GM20000 (cell line): ENCODE results near the gene STX2.
A peak's percentile ranks its signal among the peaks of the same experiment; 100 is the strongest.

Experiments used
- DNase-seq: peaks from one replicate; pipeline ENCODE4 v3.0.0; 2012; ENCODE audit warnings: low spot score
- TF ChIP-seq, protein P1 (sequence below): IDR thresholded peaks from 2 replicates; pipeline ENCODE4 v1.5.1; 2012; ENCODE audit warnings: mild to moderate bottlenecking, control low read depth; ENCODE audit errors: extremely low read depth, missing control alignments

STX2 gene

DNA sequence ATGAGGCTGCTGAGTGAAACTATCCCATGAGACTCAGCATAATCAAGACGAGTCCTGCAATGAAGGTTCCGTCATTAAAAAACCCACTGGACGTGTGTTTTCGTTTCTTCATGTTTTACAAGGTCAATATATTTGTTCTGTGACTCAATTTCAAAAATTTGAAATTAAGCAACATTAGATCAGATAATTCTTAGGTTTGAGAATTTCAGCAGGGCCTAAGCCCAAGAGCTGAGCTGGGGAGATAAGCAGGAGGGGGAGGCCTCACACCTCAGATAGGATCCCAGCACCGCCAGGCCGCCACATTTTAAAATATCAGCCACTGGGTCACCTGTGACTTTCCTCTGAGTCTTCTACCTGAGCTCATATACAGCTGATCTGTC, 13.3 kb downstream of the STX2 start:
- TF ChIP-seq, protein P1, sequence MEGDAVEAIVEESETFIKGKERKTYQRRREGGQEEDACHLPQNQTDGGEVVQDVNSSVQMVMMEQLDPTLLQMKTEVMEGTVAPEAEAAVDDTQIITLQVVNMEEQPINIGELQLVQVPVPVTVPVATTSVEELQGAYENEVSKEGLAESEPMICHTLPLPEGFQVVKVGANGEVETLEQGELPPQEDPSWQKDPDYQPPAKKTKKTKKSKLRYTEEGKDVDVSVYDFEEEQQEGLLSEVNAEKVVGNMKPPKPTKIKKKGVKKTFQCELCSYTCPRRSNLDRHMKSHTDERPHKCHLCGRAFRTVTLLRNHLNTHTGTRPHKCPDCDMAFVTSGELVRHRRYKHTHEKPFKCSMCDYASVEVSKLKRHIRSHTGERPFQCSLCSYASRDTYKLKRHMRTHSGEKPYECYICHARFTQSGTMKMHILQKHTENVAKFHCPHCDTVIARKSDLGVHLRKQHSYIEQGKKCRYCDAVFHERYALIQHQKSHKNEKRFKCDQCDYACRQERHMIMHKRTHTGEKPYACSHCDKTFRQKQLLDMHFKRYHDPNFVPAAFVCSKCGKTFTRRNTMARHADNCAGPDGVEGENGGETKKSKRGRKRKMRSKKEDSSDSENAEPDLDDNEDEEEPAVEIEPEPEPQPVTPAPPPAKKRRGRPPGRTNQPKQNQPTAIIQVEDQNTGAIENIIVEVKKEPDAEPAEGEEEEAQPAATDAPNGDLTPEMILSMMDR: no peak
- no peak for DNase-seq

DNA sequence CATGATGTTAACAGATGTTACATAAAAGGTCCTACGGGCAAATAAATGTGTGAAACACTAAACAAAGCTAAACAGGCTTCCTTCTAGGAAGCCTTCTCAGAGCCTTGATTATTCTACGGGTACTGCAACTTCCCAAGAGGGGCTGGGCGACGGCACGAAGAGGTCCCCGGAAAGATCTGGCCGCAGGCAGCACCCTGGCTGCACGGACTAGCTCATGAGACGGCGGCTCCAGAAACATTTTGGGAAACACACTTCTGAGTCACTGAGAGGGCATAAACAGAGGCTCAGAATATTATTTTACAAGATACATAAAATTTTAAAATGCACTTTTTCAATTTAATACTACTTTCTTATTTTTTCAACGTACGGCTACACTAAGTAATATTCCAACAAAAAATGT, 19.4 kb downstream of the STX2 start:
- TF ChIP-seq, protein P1: no peak
- DNase-seq: no peak

DNA sequence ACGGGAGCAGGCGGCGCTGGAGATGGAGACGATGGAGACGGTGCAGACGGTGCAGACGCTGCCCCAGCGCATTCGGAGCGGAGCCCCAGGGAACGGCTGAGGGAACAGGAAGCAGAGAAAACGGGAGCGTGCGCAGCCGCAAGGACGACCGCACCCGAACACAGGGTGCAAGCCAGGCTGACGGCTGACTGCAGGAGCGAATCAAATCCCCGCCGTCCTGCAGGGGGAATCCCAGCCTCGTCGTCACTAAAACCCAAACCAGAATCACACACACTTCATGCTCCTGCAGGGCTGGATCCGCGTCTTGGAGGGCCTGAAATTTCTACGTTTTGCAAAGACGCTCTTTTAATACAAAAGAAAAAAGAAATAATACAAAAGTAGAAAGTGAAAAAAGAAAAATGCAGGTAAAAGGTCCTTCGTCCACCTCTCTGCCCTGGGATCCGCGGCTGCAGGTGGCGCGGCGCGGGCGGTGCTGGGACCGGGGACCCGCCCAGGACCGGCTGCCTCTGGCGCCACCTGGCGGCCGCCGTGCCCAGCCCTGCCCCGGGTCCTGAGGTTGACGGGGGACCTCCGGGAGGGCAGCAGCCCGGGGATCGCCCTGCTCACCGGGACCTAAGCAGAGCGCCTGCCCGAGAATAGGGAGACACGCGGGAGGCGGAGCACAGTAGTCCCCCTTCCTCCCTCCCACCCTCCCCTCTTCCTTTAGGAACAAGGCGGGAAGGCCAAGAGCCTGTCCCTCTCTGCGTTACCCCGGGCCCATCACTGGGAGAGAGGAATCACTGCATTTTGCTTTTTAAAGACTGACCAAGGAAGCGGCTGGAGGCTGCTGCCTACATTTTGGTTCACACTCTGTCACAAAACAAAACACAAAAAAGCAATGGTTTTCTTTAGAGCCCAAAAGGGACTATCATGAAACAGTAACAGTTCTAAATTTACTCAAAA, 20.1 kb downstream of the STX2 start:
- TF ChIP-seq, protein P1: peak; percentile 98
- DNase-seq: peak; percentile 95

DNA sequence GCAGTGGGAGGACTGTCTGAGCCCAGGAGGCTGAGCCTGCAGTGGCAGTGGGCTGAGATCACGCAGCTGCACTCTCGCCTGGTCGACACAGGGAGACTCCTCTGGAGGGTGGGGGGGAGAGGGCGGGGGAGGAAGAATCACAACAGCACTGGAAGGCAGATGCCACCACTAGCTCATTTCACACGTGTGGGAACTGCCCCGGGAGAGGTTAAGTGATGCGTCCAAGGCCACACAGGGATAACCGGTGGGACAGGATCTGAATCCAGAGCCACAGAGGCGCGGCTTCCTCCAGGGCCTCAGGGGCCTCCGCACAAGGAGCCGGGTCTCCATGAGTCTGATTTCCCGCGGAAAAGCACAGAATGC, 20.8 kb downstream of the STX2 start:
- peak; percentile 46 for DNase-seq
- TF ChIP-seq, protein P1: no peak

DNA sequence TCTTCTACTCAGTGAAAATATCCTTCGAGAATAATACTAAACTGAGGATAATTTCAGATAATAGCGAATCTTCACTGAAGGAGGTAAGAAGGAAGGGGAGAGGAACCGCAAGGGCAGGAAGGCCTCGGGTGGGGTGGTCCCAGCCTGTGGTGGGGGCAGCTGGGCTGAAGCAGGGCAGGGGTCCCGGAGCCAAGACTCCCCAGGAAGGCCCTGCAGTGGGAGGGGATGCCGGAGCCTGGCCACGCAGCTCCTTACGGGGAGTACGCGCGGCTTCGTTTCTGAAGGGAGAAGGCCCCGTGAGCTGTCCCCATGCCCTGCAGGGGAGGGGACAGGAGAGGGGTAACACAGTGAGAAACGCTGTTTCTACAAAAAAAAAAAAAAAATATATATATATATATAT, 21.2 kb downstream of the STX2 start:
- TF ChIP-seq, protein P1: no peak
- no peak for DNase-seq

DNA sequence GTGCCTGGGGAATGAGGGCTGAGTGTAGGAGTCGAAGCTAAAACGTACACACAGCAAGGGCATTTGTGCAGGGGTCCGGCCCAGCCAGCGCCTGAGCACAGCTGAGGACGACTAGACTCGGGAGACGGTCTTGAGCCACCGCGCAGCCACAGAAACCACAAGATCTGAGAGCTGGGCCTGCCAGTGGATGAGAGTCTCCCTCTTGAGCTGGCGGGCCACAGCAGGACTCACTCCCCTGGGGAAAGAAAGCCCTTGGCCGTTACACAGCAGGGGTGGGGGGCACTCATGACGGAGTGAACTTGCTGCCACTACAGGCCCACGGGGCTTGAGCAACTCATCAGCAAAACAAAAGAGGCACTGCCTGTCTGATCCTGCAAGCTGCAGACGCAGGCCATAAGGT, 23.0 kb downstream of the STX2 start:
- TF ChIP-seq, protein P1: no peak
- no peak for DNase-seq

DNA sequence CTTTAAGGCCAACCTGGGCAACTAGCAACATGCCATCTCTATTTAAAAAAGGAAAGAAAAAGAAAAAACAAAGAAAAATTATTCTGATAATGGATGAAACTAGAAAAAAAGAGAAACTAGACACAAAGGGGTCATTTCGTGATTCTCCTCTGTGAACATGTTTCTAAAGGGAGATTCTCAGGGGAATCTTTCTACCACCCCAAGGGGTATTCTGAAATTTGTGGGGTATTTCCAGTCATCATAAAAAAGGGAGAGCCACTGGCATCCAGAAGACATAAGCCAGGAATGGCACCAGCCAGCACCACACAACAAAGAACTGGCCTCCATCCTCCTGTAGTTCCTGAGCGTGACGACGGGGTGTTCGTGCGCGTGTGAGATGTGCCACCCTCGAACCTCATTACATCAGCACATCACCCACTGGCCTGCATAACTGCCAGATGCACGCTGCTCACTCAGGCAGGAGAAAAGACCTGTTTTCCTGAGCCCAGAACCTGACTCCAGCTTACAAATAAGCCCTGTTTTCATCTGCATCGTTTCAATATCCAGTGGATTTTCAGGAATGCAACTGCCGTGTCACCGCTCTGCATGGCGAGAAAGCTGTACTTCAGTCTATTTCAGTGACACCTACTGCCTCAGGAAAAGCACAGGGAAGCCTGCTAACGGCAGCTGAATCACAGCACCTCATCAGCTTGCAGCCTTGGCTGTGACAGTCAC, 23.9 kb downstream of the STX2 start:
- no peak for DNase-seq
- TF ChIP-seq, protein P1: no peak
